Measurements from ENCODE around the gene SLC26A11. TPM values are rescaled to one million over a fixed set of nuclear protein-coding genes. Genes with fewer than 3 reads are reported as not detected.
"Not testable (repeated sequence)": the region's sequence is repeated elsewhere in the genome, so short reads cannot be mapped to it uniquely, and the experiment has no call there.

Gene SLC26A11
- total RNA-seq, 1 donor from 2014 or later = 25.5 TPM

DNA sequence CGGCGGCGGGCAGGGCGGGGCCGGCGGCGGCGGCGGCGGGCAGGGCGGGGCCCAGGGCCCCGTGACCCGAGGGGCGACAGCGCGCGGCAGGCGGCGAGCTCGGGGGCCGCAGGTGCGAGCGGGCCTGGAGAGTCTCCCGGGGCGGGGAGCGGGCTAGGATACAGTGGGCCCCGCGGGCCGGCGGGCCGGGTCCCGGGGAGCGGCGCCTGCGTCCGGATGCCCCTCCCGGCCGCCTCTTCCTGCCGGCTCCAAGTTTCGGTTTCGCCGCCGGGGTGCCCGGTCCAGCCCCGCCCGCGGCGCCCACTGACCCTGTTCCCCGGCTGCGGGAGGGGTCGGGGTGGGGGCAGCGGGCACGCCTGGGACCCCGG is 40.5 kb downstream of the SLC26A11 start, which contains the start of gene RNF213:
Gene RNF213, plus strand, starts transcription at position 62 of the 368 bp plus-strand sequence. CDS start 2,830 bp downstream, outside the sequence.
- no peak for DNase-seq (ENCODE audit: low spot score)

DNA sequence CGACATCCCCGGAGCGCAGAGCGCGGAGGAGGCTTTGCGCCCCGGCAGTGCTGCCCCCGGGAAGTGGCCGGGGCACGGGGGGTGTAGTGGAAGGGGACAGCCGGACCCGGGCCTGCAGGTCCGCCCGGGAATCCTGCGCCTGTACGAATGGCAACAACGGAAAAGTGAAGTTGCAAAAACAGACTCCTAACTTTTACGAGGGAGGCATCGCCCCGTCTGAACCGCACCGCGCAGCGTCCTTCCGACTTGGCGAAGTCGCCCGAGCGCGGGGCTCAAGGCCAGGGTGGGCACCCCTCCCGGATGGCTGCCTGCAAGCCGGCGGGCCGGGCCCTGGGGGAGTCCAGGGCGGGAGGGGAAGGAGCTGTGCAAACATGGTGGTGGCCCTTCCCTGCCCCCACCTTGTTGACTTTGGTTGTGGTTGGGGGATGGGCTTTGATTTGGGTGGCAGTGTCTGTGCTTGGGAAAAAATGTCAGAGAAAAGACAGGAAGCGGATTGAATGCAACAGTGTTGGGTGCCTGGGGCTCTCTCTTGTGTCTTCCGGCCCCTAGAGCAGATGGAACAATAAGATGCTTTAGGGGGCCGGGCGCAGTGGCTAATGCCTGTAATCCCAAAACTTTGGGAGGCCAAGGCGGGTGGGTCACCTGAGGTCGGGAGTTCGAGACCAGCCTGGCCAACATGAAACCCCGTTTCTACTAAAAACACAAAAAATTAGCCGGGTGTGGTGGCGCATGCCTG is 41.1 kb downstream of the SLC26A11 start:
- peak; percentile 75 for DNase-seq (ENCODE audit: low spot score)

DNA sequence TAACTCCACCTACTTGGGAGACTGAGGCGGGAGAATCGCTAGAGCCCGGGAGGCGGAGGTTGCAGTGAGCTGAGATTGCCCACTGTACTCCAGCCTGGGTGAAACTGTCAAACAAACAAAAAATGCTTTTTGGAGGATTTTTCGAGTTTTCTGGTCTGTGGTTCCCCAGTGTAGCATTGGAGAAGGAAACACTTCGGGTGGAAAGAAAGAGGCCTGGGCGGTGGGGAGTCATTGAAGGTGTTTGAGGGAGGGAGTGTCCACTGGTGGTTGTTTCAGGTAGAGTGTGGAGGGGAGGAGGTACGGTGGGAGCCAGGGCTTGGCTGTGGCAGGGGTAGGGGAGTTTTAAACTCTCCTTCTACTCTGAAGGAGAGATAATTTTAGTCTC is 41.7 kb downstream of the SLC26A11 start:
- no peak for DNase-seq (ENCODE audit: low spot score)

DNA sequence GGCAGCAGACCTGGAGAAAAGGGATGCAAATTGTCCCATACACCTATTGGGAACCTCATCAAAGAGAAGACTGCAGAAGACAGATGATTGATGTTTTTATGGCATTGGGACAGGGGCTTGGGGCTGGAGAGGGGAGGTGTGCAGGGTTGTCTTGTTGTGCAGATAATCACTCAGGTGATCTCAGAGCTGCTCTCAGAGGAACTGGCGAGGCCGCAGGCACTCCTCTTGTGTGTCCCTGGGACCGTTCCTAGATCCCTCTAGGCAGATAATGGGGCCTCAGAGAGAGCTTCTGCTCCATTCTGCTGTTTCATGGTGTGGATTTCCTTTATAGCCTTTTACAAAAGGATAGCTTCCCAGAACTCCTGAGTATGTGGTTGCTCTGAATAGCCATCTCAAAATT is 42.1 kb downstream of the SLC26A11 start:
- DNase-seq (ENCODE audit: low spot score) = no peak

DNA sequence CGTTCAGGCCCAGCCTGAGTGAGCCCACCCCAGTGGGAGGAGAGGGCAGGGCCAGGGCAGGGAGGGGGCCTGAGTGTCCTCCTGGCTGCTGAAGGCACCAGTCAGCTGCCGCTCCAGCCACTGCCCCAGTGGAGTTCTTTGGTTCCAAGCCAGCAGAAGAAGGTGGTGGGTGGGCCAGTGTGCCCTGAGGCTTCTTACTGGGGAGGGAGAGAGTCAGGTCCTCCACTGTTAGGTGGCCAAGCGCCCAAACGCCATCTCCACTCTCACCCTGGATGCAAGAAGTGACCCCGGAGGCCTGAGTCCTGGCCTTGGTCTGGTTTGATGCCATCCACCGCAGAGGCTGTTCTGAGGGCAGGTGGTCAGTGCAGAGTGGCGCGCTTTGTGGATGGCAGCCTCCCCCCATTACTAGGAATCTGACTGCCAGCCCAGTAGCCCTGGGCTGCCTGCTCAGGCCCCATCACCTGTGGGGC is 42.6 kb downstream of the SLC26A11 start:
- no peak for DNase-seq (ENCODE audit: low spot score)

DNA sequence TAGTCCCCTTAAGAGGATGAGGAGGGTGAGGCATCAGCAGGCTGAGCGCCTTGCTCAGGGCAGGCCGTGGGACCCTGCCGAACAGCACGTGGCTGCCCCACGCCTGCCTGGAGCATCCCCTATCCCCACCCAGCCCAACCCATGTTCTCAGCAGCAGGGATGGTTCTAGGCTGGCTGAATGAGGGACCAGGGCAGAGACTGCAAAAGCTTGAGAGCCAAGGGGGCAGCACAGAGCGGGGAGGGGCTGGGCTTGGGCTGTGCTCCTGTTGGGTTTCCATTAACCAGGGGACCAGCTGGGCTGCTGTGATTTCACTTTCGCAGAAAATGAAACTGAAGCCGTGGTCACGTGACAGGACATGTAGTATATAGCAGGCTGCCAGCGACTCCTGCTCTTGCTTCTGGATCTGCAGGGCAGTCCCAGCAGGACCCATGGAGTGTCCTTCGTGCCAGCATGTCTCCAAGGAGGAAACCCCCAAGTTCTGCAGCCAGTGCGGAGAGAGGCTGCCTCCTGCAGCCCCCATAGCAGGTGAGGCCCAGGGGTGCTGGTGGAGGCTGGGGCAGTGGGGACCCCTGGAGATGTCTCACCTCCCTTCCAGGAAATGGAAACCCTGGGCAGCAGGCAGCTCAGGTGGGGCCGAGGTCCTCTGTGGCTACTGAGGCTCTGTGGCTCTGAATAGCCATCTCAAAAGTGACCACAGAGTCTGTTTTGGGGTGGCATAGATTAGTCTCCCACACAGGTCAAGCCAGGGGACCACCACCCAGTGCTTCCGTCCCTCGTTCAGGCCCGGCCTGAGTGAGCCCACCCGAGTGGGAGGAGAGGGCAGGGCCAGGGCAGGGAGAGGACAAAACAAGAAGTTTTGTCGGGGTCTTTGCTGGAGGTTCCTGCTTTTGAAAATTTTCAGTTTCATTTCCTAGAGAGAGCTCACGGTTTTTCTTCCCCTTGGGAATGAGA is 43.3 kb downstream of the SLC26A11 start:
- peak; percentile 94 for DNase-seq (ENCODE audit: low spot score)

DNA sequence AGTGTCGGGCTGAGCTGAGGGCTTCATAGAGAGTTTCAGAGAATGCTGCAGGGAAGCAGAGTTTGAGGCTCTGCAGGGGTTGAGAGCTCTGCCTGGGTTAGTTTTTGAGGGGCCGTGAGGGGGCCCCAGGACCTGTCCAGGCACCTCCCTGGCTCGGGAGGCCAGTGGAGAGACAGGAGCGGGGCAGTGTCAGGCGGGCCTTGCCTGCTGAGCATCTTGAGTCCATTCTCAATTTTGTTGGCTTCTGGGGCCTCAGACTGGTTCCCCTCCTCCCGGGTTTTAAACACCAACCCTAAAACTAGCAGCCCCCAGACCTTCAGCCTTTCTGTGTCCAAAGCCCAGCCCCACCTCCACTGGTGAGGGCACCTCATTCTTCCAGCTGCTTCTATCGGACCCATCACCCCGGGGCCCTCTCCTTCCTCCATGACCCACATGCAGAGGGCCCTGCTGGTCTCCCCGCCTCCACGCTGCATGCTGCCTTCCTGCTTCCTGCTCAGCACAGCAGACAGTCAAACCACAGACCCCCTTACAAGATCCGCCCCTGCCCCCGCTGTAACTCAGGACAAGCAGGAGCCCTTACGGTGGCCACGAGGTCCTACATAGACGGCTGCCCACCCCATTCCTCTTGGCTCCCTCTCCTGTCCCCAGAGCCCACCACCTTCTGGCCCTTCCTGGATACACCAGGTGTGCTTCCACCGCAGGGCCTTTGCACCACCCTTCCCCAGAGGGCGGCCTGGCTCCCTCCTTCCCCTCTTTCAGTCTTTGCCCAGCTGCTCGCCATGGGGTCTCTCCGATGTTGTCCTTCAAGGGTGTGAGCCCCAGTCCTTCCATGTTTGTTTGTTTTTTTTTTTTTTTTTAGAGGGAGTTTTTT is 44.2 kb downstream of the SLC26A11 start:
- DNase-seq (ENCODE audit: low spot score) = no peak

DNA sequence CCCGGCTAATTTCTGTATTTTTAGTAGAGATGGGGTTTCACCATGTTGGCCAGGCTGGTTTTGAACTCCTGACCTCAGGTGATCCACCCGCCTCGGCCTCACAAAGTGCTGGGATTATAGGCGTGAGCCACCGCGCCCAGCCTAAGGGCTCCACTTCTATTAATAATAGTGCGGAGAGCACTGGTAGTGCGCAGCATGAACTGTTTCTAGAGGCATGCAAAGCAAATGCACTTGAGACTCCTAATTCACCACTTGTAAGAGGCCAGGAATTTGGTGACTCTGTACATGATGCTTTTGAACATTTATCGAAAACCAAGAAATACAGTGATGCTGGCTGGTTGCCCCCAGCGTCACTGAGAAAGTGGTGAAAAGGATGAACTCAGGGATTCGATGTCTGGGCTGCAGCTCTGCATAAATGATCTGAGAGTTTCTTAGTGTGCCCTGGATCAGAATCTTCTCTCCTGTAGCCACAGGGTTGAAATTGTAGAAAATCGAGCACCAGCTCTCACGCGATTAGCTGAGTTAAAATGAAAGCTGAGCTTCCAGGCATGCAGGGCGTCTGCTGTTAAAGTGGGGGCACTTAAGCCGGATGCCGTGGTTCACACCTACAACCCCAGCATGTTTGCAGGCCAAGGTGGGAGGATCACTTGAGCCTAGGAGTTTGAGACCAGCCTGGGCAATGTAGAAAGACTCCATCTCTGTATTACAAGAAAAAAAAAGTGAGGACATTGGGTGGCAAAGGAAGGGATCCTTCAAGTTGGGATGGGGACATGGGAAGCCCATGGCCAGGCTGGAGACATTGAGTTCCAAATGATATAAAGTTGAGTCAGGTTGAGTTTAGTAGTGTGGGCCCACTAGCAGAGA is 45.2 kb downstream of the SLC26A11 start:
- no peak for DNase-seq (ENCODE audit: low spot score)

DNA sequence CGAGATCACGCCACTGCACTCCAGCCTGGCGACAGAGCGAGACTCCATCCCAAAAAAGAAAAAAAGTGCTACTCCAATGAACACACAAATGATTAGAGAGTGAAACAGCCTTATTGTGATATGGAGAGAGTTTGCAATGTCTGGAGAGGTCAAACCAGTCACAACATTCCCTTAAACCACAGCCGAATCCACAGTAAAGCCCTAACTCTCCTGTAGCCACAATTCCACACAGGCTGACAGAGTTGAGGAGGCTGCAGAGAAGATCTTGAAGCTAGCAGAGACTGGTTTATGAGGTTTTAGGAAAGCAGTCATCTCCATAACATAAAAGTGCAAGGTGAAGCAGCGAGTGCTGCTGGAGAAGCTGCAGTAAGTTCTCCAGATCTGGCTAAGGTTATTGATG is 47.2 kb downstream of the SLC26A11 start:
- DNase-seq (ENCODE audit: low spot score) = no peak

DNA sequence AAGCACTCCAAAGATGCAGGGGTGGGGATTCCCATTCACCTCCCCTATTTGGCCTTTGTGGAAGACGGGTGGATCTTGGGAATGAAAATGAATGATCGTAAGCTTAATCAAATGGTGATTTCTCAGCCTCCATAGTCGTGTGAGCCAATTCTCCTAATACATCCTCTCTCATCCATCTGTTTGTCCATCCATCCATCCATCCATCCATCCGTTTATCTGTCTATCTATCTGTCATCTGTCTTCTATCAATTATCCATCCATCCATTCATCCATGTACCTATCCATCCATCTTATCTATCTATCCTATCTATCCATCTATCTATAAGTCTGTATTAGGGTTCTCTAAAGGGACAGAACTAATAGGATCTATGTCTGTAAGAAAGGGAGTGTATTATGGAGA is 48.2 kb downstream of the SLC26A11 start:
- DNase-seq (ENCODE audit: low spot score) = no peak

DNA sequence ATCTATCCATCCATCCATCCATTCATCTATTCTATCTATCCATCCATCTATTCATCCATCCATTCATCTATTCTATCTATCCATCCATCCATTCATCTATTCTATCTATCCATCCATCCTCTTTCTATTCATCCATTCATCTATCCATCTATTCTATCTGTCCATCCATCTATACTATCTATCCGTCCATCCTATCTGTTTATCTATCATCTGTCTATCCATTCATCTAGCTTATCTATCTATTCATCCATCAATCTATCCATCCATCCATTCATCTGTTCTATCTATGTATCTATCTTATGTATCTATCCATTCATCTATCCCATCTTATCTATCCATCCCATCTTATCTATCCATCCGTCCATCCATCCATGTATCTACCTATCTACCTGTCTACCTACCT is 49.2 kb downstream of the SLC26A11 start:
- DNase-seq (ENCODE audit: low spot score) = no peak

DNA sequence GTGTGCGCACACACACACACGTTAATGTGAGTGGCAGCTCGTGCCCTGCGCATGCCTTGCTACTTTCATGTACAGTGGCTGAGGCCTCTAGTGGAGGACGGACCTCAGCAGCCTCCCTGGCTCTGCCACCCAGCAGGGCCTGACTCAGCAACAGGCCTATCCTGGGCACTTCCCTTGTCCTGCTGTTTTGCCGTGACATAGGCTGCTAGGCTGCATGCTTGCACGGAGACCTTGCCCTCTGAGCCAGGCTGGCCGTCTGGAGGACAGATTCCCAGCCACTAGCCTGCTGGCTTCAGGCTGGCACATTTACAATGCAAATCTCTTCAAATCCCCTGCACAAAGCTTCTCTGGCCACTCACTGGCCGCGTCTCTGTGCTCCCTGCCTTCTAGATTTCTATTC is 49.9 kb downstream of the SLC26A11 start:
- no peak for DNase-seq (ENCODE audit: low spot score)

DNA sequence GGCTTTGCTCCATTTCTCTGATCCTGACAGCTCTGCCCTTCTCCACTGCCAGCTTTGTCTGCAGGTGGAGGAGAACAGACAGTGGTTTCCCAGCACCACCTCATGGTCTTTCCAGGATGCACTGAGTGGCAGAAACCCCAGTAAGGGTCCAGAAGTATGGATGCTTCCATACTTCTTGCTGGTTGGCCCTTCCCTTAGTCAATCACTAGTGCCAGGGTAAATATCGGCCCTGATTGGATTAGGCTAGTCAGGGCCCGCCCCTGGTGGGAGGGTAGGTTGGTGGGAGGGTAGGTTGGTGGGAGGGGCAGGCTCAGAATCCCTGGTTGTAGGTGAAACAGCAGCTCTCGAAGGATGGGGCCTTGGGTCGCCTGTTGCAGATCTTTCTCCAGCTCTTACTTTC is 50.6 kb downstream of the SLC26A11 start:
- no peak for DNase-seq (ENCODE audit: low spot score)

DNA sequence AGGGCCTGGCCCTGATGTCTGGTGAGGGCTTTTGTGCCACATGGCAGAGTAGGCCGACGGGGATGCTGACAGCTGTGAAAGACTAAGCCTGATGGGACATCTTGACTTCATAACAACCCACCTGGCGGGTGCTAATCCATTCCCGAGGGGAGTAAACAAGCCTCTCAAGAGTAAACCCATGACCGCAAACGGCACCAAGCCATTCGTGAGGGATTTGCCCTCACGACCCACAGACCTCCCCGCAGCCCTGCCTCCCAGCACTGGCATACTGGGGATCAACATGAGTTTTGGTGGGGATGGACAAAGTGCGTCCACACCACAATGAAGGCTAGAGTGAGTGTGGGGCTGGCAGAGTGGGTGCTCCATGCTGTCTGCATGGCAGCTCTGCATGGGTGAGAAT is 52.1 kb downstream of the SLC26A11 start:
- no peak for DNase-seq (ENCODE audit: low spot score)

DNA sequence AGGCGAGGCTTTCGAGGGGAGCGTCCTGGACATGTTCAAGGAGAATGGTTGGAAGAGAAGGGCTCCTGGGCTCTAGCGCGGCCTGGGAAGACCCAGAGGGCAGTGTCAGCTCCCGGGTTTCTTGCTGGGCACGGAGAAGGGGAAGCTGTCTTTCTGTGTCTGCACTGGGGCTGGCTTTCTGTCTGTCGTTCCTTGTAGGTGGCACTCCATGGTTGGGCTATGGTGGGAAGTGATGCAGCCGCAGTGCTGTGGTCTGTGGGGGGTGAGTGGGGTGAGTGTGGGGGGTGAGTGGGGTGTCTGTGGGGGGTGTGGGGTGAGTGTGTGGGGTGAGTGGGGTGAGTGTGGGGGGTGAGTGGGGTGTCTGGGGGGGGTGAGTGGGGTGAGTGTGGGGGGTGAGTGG is 54.1 kb downstream of the SLC26A11 start:
- no peak for DNase-seq (ENCODE audit: low spot score)

DNA sequence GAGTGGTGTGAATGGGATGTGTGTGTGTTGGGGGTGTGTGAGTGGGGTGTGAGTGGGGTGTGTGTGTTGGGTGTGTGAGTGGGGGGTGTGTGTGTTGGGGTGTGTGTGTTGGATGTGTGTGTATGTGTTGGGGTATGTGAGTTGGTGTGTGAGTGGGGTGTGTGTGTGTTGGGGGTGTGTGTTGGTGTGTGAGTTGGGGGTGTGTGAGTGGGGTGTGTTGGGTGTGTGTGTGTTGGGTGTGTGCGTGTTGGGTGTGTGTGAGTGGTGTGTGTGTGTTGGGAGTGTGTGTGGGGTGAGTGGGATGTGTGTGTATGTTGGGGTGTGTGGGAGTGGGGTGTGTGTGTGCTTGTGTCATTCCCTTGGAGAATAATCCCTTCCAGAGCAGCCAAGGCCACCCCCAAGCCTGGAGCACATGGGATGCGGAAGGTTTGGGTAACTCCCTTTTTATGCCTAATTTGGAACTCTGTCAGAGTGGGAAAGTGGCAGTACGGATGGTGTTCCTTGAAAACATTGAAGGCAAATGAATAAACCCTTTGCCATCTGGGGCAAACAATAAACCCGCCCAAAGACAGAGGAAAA is 54.7 kb downstream of the SLC26A11 start:
- DNase-seq (ENCODE audit: low spot score) = no peak

DNA sequence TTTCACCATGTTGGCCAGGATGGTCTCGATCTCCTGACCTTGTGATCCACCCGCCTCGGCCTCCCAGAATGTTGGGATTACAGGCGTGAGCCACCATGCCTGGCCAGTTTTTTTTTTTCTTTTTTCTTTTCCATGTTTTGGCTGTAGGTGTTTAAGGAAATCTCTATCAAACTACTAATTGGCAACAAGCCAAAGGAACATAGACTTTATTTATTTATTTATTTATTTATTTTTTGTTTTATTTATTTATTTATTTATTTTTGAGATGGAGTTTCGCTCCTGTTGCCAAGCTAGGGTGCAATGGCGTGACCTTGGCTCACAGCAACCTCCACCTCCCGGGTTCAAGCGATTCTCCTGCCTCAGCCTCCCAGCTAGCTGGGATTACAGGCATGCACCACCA is 55.6 kb downstream of the SLC26A11 start:
- DNase-seq (ENCODE audit: low spot score) = not testable (repeated sequence)

DNA sequence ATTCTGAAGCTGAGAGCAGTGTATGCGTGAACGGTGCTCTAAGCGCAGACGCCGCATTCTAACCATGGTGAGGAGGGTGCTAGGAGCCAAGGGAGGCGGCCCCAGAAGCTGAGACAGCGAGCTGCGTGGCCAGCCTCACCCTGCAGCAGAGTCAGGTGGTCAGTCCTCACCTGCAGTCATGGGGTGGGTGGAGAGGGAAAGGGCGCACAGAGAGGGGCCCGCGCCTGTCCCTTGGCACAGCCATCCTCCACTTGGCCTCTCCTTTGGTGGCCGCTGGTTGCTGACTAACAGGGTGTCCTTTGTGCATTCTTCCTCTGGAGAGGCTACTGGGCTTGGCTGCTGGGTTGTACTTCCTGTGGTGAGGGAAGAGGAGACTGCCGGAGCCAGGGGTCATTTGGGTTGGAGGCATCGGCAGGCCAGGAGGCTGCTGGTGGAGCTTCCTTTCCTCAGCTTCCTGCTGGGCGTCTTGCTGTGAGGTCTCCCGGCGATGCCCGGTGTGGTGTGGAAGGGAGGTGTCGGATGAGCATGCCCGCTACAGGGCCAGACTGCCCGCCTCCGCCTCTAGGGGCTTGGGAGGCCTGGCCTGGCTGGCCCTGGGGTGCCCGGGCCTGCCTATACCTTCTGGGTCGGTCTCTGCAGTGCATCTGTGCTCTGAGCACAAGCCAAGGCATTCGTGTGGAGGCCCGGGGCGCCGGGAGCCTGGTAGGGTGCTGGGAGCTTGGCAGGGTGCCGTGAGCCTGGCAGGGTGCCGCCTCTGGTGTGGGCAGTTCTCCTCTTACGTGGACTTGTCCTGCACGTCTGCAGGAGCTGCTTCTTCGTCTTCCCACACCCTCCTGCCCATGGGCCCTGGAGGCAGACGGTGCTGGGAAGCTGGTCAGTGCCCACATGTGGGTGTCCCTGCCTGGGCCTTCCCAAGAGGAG is 57.8 kb downstream of the SLC26A11 start:
- no peak for DNase-seq (ENCODE audit: low spot score)

DNA sequence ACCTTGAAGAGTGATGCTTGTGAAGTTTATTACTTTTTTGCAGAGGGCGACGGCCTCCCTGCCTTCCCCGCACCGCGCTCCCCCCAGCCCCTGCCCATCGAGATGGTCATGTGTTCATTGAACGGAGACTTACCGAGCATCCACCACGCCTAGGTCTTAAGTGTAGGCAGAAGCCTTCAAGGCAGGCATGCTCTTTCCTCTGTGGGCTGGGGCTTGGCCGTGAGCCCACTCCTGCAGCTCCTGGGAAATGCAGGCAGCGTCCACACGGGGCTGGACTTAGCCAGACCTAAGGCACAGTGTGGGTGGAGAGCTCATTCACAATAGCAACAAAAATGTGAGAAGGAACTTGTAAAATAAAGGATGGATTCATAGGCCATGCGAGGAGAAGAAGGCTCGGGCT is 59.7 kb downstream of the SLC26A11 start:
- no peak for DNase-seq (ENCODE audit: low spot score)
